SK-N-MC (cell line): Measurements from ENCODE around the gene MYO5C.

Experiments
- EZH2 ChIP-seq: fragments of 200-600 bp; sonication (generic); IDR thresholded peaks from one replicate; pipeline ENCODE4 v1.6.1; 2017; ENCODE audit warnings: antibody characterized with exemption
- POLR2AphosphoS5 ChIP-seq: IDR thresholded peaks from 2 replicates; pipeline ENCODE4 v1.6.1; 2012; ENCODE audit warnings: mild to moderate bottlenecking, low read depth, low read length, borderline replicate concordance

DNA sequence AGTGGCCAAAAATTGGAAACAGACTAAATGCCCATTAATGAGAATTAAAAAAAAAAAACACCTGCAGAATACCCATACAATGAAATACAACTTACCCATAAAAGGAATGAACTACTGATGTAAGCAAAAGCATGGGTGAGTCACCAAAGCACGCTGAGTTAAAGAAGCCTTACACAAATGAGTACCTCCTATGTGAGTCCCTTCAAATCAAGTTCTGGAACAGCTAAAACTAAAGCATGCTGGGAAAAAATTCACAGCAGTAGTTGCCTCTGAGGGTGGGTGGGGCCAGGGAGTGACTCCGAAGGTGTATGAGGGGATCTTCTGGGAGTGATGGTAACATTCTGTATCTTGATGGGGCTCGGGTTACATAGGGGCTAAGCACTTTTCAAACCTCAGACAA is 11.4 kb downstream of the MYO5C start:
- TF ChIP-seq EZH2 (no peak), POLR2AphosphoS5 (no peak)
